ENCODE results near the gene KIFC1.

Gene KIFC1

GRCh38 chr6:33410711-33411631 lies 19.3 kb downstream of the KIFC1 start, which contains the start of gene PHF1:
PHF1 (plus strand) TSS chr6:33411014; CDS start chr6:33412264, 1,250 bp downstream.
- Histone ChIP-seq H3K4me3 (peak within 1 kb of the TSS; percentile 94 to 98), H3K27me3 (no peaks in the 10 kb centered on the region), H3K9me3 (no peaks in the 10 kb centered on the region), H3K4me1 (peaks cover 0 to 46% (median 31%) of the 10 kb centered on the region in 4 donors), H3K36me3 (peaks cover 24 to 37% (median 36%) of the 10 kb centered on the region in 3 donors), H3K27ac (peak within 1 kb of the TSS; percentile 99 to 100)
- peak in 1 of 2 donors; percentile 51 for DNase-seq
- TF ChIP-seq, protein P1, sequence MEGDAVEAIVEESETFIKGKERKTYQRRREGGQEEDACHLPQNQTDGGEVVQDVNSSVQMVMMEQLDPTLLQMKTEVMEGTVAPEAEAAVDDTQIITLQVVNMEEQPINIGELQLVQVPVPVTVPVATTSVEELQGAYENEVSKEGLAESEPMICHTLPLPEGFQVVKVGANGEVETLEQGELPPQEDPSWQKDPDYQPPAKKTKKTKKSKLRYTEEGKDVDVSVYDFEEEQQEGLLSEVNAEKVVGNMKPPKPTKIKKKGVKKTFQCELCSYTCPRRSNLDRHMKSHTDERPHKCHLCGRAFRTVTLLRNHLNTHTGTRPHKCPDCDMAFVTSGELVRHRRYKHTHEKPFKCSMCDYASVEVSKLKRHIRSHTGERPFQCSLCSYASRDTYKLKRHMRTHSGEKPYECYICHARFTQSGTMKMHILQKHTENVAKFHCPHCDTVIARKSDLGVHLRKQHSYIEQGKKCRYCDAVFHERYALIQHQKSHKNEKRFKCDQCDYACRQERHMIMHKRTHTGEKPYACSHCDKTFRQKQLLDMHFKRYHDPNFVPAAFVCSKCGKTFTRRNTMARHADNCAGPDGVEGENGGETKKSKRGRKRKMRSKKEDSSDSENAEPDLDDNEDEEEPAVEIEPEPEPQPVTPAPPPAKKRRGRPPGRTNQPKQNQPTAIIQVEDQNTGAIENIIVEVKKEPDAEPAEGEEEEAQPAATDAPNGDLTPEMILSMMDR (IDR thresholded peaks at IDR 0.05), result no peak
- intact Hi-C loops (cut with DNase I; ENCODE audit: low total_unique reads), result loop anchor here (10.0 kb wide), 1 partner anchor 116 kb away; the partner anchor contains the start of gene RGL2

- H3K27ac ChIP-seq, result peak overlapping the region; percentile 99 to 100
- no peaks in the 10 kb centered on the region for H3K27me3 ChIP-seq
- H3K4me1 ChIP-seq, result peaks cover 0 to 52% (median 37%) of the 10 kb centered on the region in 4 donors
- no peaks in the 10 kb centered on the region for H3K9me3 ChIP-seq
- peak overlapping the region; percentile 94 to 98 for H3K4me3 ChIP-seq
- no peak for DNase-seq
- H3K36me3 ChIP-seq, result peaks cover 25 to 43% (median 39%) of the 10 kb centered on the region in 3 donors
- TF ChIP-seq, protein P1 (IDR thresholded peaks at IDR 0.05), result no peak
- intact Hi-C loops (cut with DNase I; ENCODE audit: low total_unique reads), result loop anchor here (10.0 kb wide), 1 partner anchor 117 kb away; the partner anchor contains the start of gene RGL2
These were observed 20.0 kb downstream of the KIFC1 start for GRCh38 chr6:33411632-33412005.

- Histone ChIP-seq H3K9me3 (no peaks in the 10 kb centered on the region), H3K4me3 (peak overlapping the region; percentile 94 to 98), H3K36me3 (peaks cover 25 to 44% (median 39%) of the 10 kb centered on the region in 3 donors), H3K4me1 (peaks cover 0 to 60% (median 43%) of the 10 kb centered on the region in 4 donors), H3K27ac (peak overlapping the region; percentile 99 to 100), H3K27me3 (no peaks in the 10 kb centered on the region)
- intact Hi-C loops (cut with DNase I; ENCODE audit: low total_unique reads), result loop anchor here (10.0 kb wide), 1 partner anchor 118 kb away; the partner anchor contains the start of gene RGL2
- DNase-seq, result no peak
- TF ChIP-seq, protein P1 (IDR thresholded peaks at IDR 0.05), result no peak
These were observed 20.8 kb downstream of the KIFC1 start for GRCh38 chr6:33412140-33413009.

- Histone ChIP-seq H3K27me3 (no peaks in the 10 kb centered on the region), H3K27ac (peak overlapping the region in 1 of 2 donors; percentile 99), H3K9me3 (no peaks in the 10 kb centered on the region), H3K4me1 (peaks cover 0 to 65% (median 45%) of the 10 kb centered on the region in 4 donors), H3K4me3 (no peak overlapping the region), H3K36me3 (peaks cover 25 to 44% (median 39%) of the 10 kb centered on the region in 3 donors)
- intact Hi-C loops (cut with DNase I; ENCODE audit: low total_unique reads), result loop anchor here (10.0 kb wide), 1 partner anchor 119 kb away; the partner anchor contains the start of gene RGL2
- TF ChIP-seq, protein P1 (IDR thresholded peaks at IDR 0.05), result no peak
- DNase-seq, result no peak
These were observed 21.9 kb downstream of the KIFC1 start for GRCh38 chr6:33413241-33414120.
